Loucy (cell line): ENCODE measurements around the gene CYP2U1.

ENCODE experiments used
- H2AFZ ChIP-seq: fragments of 200-600 bp; sonication (generic); 2 replicates; pipeline ENCODE4 v1.6.0; 2016; ENCODE audit warnings: antibody characterized with exemption, mild to moderate bottlenecking, low read length, moderate library complexity
- H3F3A ChIP-seq: fragments of 200-600 bp; 2 replicates; pipeline ENCODE4 v1.6.0; 2016; ENCODE audit warnings: antibody characterized with exemption, low read depth, mild to moderate bottlenecking
- H3K27me3 ChIP-seq: fragments of 200-600 bp; sonication (generic); 2 replicates; pipeline ENCODE4 v1.6.1; 2014; ENCODE audit warnings: low read length, mild to moderate bottlenecking; ENCODE audit not compliant: insufficient read depth, poor library complexity, severe bottlenecking
- H3K36me3 ChIP-seq: fragments of 200-600 bp; sonication (generic); 2 replicates; pipeline ENCODE4 v1.6.1; 2016; ENCODE audit warnings: low read length; ENCODE audit not compliant: insufficient read depth
- H3K4me1 ChIP-seq: fragments of 200-600 bp; sonication (generic); 2 replicates; pipeline ENCODE4 v1.5.1; 2014; ENCODE audit warnings: low read length, mild to moderate bottlenecking; ENCODE audit not compliant: insufficient read depth, poor library complexity, severe bottlenecking
- H3K4me2 ChIP-seq: fragments of 200-600 bp; sonication (generic); 2 replicates; pipeline ENCODE4 v1.6.0; 2014; ENCODE audit warnings: antibody characterized with exemption, low read length, low read depth, mild to moderate bottlenecking; ENCODE audit not compliant: poor library complexity, severe bottlenecking
- H3K4me3 ChIP-seq: fragments of 200-600 bp; sonication (generic); 2 replicates; pipeline ENCODE4 v1.5.1; 2014; ENCODE audit warnings: low read length, mild to moderate bottlenecking, mixed read lengths; ENCODE audit not compliant: poor library complexity, severe bottlenecking
- H3K79me2 ChIP-seq: fragments of 200-600 bp; sonication (generic); 2 replicates; pipeline ENCODE4 v1.6.1; 2014; ENCODE audit warnings: low read length; ENCODE audit not compliant: insufficient read depth
- H3K9ac ChIP-seq: fragments of 200-600 bp; sonication (generic); 2 replicates; pipeline ENCODE4 v1.6.0; 2014; ENCODE audit warnings: mild to moderate bottlenecking, low read depth, low read length, moderate library complexity; ENCODE audit not compliant: poor library complexity, severe bottlenecking
- H3K9me2 ChIP-seq: fragments of 200-600 bp; sonication (generic); replicated peaks from 2 replicates; pipeline ENCODE4 v1.6.1; 2016; ENCODE audit warnings: low read depth, low read length, mixed read lengths
- H3K9me3 ChIP-seq: fragments of 200-600 bp; sonication (generic); 2 replicates; pipeline ENCODE4 v1.6.1; 2014; ENCODE audit warnings: mild to moderate bottlenecking, antibody characterized with exemption, low read length, low read depth; ENCODE audit not compliant: insufficient read depth
- H4K20me1 ChIP-seq: fragments of 200-600 bp; sonication (generic); 2 replicates; pipeline ENCODE4 v1.6.0; 2014; ENCODE audit warnings: antibody characterized with exemption, low read length, mild to moderate bottlenecking; ENCODE audit not compliant: insufficient read depth, poor library complexity, severe bottlenecking
- CTCF ChIP-seq: fragments of 200-600 bp; sonication (generic); conservative IDR thresholded peaks from 2 replicates; pipeline ENCODE4 v1.5.1; 2014; ENCODE audit warnings: mild to moderate bottlenecking, antibody characterized with exemption, low read length
- EZH2phosphoT487 ChIP-seq: fragments of 200-600 bp; IDR thresholded peaks from 2 replicates; pipeline ENCODE4 v1.6.1; 2018; ENCODE audit warnings: antibody characterized with exemption, mild to moderate bottlenecking, moderate library complexity, borderline replicate concordance

CYP2U1 gene

DNA sequence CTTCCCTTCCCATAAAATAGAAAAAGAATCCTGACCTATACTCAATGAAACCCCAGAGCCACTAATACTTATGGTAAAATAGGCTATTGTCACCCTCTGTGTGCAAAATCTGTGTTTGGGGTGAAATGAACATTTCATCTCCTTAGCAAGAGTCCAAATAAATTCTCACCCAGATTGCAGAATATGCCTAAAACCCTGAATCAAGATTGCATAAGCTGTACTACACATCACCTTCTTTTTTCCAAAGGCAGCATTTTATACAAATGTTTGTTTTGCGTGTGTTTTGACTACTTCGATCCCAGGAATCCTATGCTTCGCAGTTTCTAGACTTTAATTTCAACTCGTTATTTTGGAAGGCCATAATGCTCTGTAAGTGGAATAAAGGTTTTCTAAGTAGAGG is 46.1 kb downstream of the CYP2U1 start:
- no peak overlapping the region for H3K4me3 ChIP-seq
- no peaks in the 10 kb centered on the region for H3K9me2 ChIP-seq
- no peaks in the 10 kb centered on the region for H3K36me3 ChIP-seq
- no peaks in the 10 kb centered on the region for H3K27me3 ChIP-seq
- no peaks in the 10 kb centered on the region for H4K20me1 ChIP-seq
- H2AFZ ChIP-seq = no peak overlapping the region
- H3K4me2 ChIP-seq = no peak overlapping the region
- TF ChIP-seq EZH2phosphoT487 (no peak), CTCF (no peak)
- H3K9ac ChIP-seq = no peak overlapping the region
- no peaks in the 10 kb centered on the region for H3K79me2 ChIP-seq
- H3K4me1 ChIP-seq = no peaks in the 10 kb centered on the region
- H3F3A ChIP-seq = no peaks in the 10 kb centered on the region
- H3K9me3 ChIP-seq = peaks cover 11% of the 10 kb centered on the region; the same call in 1 of the 2 replicates

DNA sequence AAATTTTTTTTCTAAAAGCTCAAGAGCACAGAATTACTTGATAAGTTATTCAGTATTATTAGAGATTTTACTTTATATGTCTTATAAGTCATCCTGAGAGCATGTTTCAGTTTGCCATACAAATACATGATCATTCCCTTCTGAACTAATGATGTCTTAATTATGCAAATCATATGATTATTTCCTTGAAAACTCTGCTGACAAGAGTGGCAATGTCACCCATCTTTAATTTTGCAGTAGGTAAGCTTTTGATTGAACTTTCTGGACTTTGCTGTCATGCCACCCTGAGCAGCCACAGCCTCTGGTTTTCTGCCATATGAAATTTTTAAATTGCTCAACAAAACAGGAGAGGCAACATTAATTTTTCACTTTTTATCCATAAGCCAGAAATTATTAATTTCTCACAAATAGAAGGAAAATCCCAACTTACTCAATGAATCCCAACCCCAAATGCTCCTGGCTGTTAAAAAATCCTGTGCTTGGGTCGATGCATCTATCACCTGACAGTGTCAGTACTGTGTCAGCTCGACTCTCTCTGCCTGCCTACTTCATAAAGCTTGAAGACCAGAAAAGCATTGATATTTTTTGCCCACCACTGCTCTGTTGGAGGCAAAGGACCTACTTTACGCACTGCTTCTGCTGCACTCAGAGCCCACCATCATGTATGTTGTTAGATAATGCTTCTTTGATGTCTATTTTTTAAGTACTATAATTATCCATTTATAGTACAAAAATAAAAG is 46.8 kb downstream of the CYP2U1 start:
- Histone ChIP-seq H3K27me3 (no peaks in the 10 kb centered on the region), H3K36me3 (no peaks in the 10 kb centered on the region), H2AFZ (no peak overlapping the region), H3K4me1 (no peaks in the 10 kb centered on the region), H3K4me2 (no peak overlapping the region), H3K9me3 (peaks cover 11% of the 10 kb centered on the region; the same call in 1 of the 2 replicates), H3K9me2 (no peaks in the 10 kb centered on the region), H3K9ac (no peak overlapping the region), H3K4me3 (no peak overlapping the region), H3K79me2 (no peaks in the 10 kb centered on the region), H3F3A (no peaks in the 10 kb centered on the region), H4K20me1 (no peaks in the 10 kb centered on the region)
- TF ChIP-seq EZH2phosphoT487 = no peak
- TF ChIP-seq CTCF = no peak

- H3K4me2 ChIP-seq = no peak overlapping the region
- TF ChIP-seq CTCF = no peak
- no peak for TF ChIP-seq EZH2phosphoT487
Measured at GRCh38 chr4:107978716-107979451, 47.5 kb downstream of the CYP2U1 start.

More at GRCh38 chr4:107978716-107979451, 47.5 kb downstream of the CYP2U1 start:
- H3K79me2 ChIP-seq = no peaks in the 10 kb centered on the region
- H3K4me1 ChIP-seq = no peaks in the 10 kb centered on the region
- H3F3A ChIP-seq = no peaks in the 10 kb centered on the region
- H3K27me3 ChIP-seq = no peaks in the 10 kb centered on the region
- peaks cover 11% of the 10 kb centered on the region; the same call in 1 of the 2 replicates for H3K9me3 ChIP-seq
- H4K20me1 ChIP-seq = no peaks in the 10 kb centered on the region
- no peak overlapping the region for H2AFZ ChIP-seq
- no peaks in the 10 kb centered on the region for H3K36me3 ChIP-seq
- no peak overlapping the region for H3K4me3 ChIP-seq
- no peak overlapping the region for H3K9ac ChIP-seq
- H3K9me2 ChIP-seq = no peaks in the 10 kb centered on the region
